Adrenal gland (tissue), 12 donors: ENCODE measurements around the gene LRIG2. TPM values are rescaled to one million over a fixed set of nuclear protein-coding genes. Genes with fewer than 3 reads are reported as not detected.

ENCODE experiments used
- DNase-seq, 7 donors: peaks; one replicate each; pipeline ENCODE4 v3.0.0-alpha.2; 2019 to 2020
- H3K27ac ChIP-seq, 5 donors: fragments of 200-600 bp; sonication (generic) in 4 of 5; 1 replicate in 3 of 5; 2 replicates in 2 of 5; pipeline versions ENCODE4 v1.5.1 to v1.8.0; 2016 to 2020; ENCODE audit warnings: mild to moderate bottlenecking in 1 of 5
- H3K27me3 ChIP-seq: fragments of 200-600 bp; 2 replicates; pipeline ENCODE4 v1.8.0; 2021
- H3K36me3 ChIP-seq, 2 donors: fragments of 200-600 bp; replicated peaks in 1 of 2; 1 replicate in 1 of 2; 2 replicates in 1 of 2; pipeline versions ENCODE4 v1.5.1 to v1.8.0; 2018 to 2022
- H3K4me1 ChIP-seq, 2 donors: fragments of 200-600 bp; replicated peaks in 1 of 2; 1 replicate in 1 of 2; 2 replicates in 1 of 2; pipeline versions ENCODE4 v1.5.1 to v1.8.0; 2018 to 2021
- H3K4me3 ChIP-seq, 4 donors: fragments of 200-600 bp; sonication (generic) in 3 of 4; one replicate each; pipeline ENCODE4 v1.5.1; 2016 to 2018
- H3K9me3 ChIP-seq, 3 donors: fragments of 200-600 bp; sonication (generic) in 1 of 3; replicated peaks in 1 of 3; 1 replicate in 2 of 3; 2 replicates in 1 of 3; pipeline versions ENCODE4 v1.5.1 to v1.8.0; 2016 to 2021
- CTCF ChIP-seq, 6 experiments: fragments of 450-650 bp in 4 of 6; fragments of 200-600 bp in 2 of 6; sonication (generic) in 1 of 6; IDR thresholded peaks; 1 replicate in 5 of 6; 2 replicates in 1 of 6; pipeline versions ENCODE4 v1.5.1 to v1.8.0; 2016 to 2021; ENCODE audit warnings: antibody characterized with exemption in 6 of 6, mild to moderate bottlenecking in 2 of 6, moderate library complexity in 1 of 6
- POLR2A ChIP-seq, 2 donors: fragments of 450-650 bp; IDR thresholded peaks; one replicate each; pipeline ENCODE4 v1.6.1; 2017; ENCODE audit warnings: antibody characterized with exemption in 2 of 2, mild to moderate bottlenecking in 2 of 2, moderate library complexity in 1 of 2
- WGBS, 4 donors: extraction: QIAGEN DNeasy Blood & Tissue Kit in 2 of 4; methylation state at CpG; one replicate each; pipeline versions ENCODE4 v1.1.5 to v1.1.7; 2013 to 2017; 5-methylcytosine and 5-hydroxymethylcytosine counted together
- intact Hi-C, 2 donors: fragments of 100-400 bp; cut with DNase I; formaldehyde crosslinking; loops; one replicate each; pipeline versions ENCODE4 v1.14.1 to v1.15.0; 2022 to 2023
- polyA plus RNA-seq, 3 donors: library from polyadenylated mRNA; stranded (reverse); fragments of 200-250 nt in 2 of 3; fragments of 350-450 nt in 1 of 3; fragmentation: Illumina TruSeq in 1 of 3; extraction: RNeasy Lipid Tissue Mini Kit (QIAGEN cat#74804) in 1 of 3; gene quantifications; one replicate each; pipeline ENCODE4 v1.2.3, GENCODE V29; 2013 to 2014
- total RNA-seq, 9 donors: library from RNA; depleted of rRNA in 4 of 9; stranded (reverse); fragments of >200 nt in 4 of 9; fragments of 120-200 nt in 1 of 9; fragmentation: NEBNext Ultra II Directional in 1 of 9; extraction: Animal tissue kit (Norgen Biotek cat#: 25700) in 1 of 9; gene quantifications; one replicate each; pipeline versions ENCODE4 v1.1.0 to v1.2.4, GENCODE V29; 2013 to 2023
- donor health status: healthy with polysubstance abuse.
- donor health status: Bipolar disorder and iron deficiency.
- donor health status: DM: yes; HTN: yes; CAD: no.
- donor health status: DM: no; HTN: no; CAD: no.
- donor health status: DM: no; HTN: no; CAD: no.
- donor health status: DM: yes; HTN: yes; CAD: no.

The LRIG2 gene
- total and polyA plus RNA-seq, 12 donors = 3.5 to 117 (median 10.6) TPM

GRCh38 chr1:113095790-113096455, 22.9 kb downstream of the LRIG2 start:
- 82 to 85% (median 85%) methylated on average over 5 of the region's 5 CpGs for WGBS, 4 donors
- Histone ChIP-seq H3K4me3 (no peak overlapping the region), H3K9me3 (no peaks in the 10 kb centered on the region), H3K36me3 (peaks cover 0 to 71% of the 10 kb centered on the region in 2 donors), H3K27me3 (no peaks in the 10 kb centered on the region), H3K27ac (no peak overlapping the region), H3K4me1 (no peaks in the 10 kb centered on the region)
- DNase-seq = no peak
- intact Hi-C loops = no loop called here
- TF ChIP-seq POLR2A (IDR thresholded peaks at IDR 0.05) = no peak
- no peak for TF ChIP-seq CTCF (IDR thresholded peaks at IDR 0.05)

DNA sequence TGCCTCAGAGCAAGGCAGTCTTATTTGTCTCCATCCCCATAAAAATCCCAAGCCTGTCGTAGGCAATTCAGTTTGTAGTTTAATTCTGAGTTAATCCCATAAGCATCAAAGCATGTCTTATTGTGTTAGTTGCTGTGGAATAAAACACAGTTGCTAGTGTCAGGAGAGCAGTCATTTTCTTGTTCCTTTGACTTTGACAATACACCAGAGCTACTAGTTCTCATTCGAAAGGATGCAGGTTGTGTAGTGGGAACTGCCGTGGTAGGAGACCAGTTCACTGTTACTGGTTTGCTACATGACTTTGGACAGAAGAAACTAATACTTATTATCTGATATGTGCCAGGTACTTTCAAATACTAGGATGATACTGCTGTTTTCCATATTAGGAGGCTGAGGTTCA, 23.5 kb downstream of the LRIG2 start:
- WGBS, 4 donors = 90 to 97% (median 95%) methylated on average over 3 of the region's 3 CpGs
- Histone ChIP-seq H3K27me3 (no peaks in the 10 kb centered on the region), H3K4me3 (no peak overlapping the region), H3K27ac (no peak overlapping the region), H3K4me1 (no peaks in the 10 kb centered on the region), H3K36me3 (peaks cover 0 to 76% of the 10 kb centered on the region in 2 donors), H3K9me3 (no peaks in the 10 kb centered on the region)
- intact Hi-C loops = no loop called here
- no peak for DNase-seq
- TF ChIP-seq POLR2A (IDR thresholded peaks at IDR 0.05) (no peak), CTCF (IDR thresholded peaks at IDR 0.05) (no peak)

GRCh38 chr1:113101588-113101987, 28.6 kb downstream of the LRIG2 start:
- Histone ChIP-seq H3K27me3 (no peaks in the 10 kb centered on the region), H3K27ac (peak overlapping the region in 1 of 5 donors; percentile 1), H3K4me1 (no peaks in the 10 kb centered on the region), H3K9me3 (no peaks in the 10 kb centered on the region), H3K4me3 (no peak overlapping the region), H3K36me3 (peaks cover 0 to 95% of the 10 kb centered on the region in 2 donors)
- no peak for TF ChIP-seq CTCF (IDR thresholded peaks at IDR 0.05)
- no peak for TF ChIP-seq POLR2A (IDR thresholded peaks at IDR 0.05)
- no peak for DNase-seq
- intact Hi-C loops = no loop called here

- H3K27ac ChIP-seq = no peak overlapping the region
- no peaks in the 10 kb centered on the region for H3K4me1 ChIP-seq
- no peak for DNase-seq
- peaks cover 0 to 96% of the 10 kb centered on the region in 2 donors for H3K36me3 ChIP-seq
- intact Hi-C loops = no loop called here
- no peaks in the 10 kb centered on the region for H3K27me3 ChIP-seq
- TF ChIP-seq POLR2A (IDR thresholded peaks at IDR 0.05) = no peak
- no peak for TF ChIP-seq CTCF (IDR thresholded peaks at IDR 0.05)
- no peaks in the 10 kb centered on the region for H3K9me3 ChIP-seq
- WGBS, 4 donors = 97 to 100% (median 99%) methylated on average over 1 of the region's 1 CpG
- no peak overlapping the region for H3K4me3 ChIP-seq
These were observed 30.1 kb downstream of the LRIG2 start for GRCh38 chr1:113103048-113103447.
